IPS-11a (cell line): ENCODE data around the gene KLHL14.
A peak's percentile ranks its signal among the peaks of the same experiment; 100 is the strongest.

Experiments used
- H3K4me3 ChIP-seq: one replicate; pipeline ENCODE4 v1.5.1; 2013; ENCODE audit warnings: low read depth, low read length, control low read depth

Gene KLHL14

GRCh38 chr18:32770666-32771168 is 2.1 kb downstream of the KLHL14 start:
- peak overlapping the region; percentile 55 for H3K4me3 ChIP-seq

- peak overlapping the region; percentile 54 for H3K4me3 ChIP-seq
These were observed 2.7 kb downstream of the KLHL14 start for GRCh38 chr18:32770054-32770665.

GRCh38 chr18:32769586-32770053 is 3.2 kb downstream of the KLHL14 start:
- H3K4me3 ChIP-seq, result peak overlapping the region; percentile 54

GRCh38 chr18:32769071-32769585 is 3.7 kb downstream of the KLHL14 start:
- peak overlapping the region; percentile 4 for H3K4me3 ChIP-seq

GRCh38 chr18:32767400-32767799 is 5.4 kb downstream of the KLHL14 start:
- no peak overlapping the region for H3K4me3 ChIP-seq

DNA sequence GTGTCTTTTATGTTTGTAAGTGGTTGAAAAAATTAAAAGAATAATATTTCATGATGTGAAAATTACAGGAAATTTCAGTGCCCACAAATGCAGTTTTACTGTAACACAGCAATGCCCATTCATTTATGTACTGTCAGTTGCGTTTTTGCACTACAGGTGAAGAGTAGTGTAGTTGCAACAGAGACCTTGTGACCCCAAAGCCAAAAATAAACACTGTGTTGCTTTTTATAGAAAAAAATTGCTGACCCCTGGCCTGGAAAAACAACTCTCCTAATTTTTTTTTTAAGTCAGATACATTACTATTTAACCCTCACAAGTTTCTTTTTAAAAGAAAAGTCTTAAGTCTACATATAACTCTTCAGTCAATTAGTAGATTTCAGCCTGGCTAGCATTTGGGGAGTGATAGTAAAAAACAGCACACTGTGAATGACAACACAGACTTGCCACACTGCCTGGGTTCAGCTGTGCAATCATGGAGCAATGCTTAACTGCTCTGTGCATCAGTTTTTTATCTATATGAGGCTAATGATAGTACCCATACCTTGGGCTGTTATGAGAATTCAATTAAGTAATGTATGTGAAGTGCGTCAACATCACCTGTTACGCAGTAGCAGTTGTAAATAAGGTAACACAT is 8.1 kb downstream of the KLHL14 start:
- H3K4me3 ChIP-seq, result no peak overlapping the region

- no peak overlapping the region for H3K4me3 ChIP-seq
These were observed 9.5 kb downstream of the KLHL14 start for GRCh38 chr18:32763293-32763692.

DNA sequence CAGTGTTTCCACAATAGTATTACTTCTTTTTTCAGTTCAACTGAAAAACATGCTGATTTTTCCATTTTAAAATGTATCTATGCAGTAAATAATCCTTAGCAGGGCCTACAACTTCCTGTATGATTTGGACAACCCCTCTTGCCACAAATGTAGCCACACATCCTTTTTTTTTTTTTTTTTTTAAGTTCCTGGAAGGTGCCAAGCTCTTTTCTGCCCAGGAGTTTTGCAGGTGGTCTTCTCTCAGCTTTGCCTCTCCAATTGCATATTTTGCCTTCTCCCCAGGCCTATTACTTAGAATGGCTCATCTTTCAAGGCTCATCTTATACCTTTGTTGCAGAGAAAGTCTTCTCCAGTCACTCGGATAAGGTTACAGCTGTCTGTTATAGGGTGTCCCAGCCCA is 11.6 kb downstream of the KLHL14 start:
- H3K4me3 ChIP-seq, result no peak overlapping the region

- no peak overlapping the region for H3K4me3 ChIP-seq
These were observed 12.4 kb downstream of the KLHL14 start for GRCh38 chr18:32760391-32760790.

GRCh38 chr18:32759611-32760167 is 13.1 kb downstream of the KLHL14 start:
- no peak overlapping the region for H3K4me3 ChIP-seq

DNA sequence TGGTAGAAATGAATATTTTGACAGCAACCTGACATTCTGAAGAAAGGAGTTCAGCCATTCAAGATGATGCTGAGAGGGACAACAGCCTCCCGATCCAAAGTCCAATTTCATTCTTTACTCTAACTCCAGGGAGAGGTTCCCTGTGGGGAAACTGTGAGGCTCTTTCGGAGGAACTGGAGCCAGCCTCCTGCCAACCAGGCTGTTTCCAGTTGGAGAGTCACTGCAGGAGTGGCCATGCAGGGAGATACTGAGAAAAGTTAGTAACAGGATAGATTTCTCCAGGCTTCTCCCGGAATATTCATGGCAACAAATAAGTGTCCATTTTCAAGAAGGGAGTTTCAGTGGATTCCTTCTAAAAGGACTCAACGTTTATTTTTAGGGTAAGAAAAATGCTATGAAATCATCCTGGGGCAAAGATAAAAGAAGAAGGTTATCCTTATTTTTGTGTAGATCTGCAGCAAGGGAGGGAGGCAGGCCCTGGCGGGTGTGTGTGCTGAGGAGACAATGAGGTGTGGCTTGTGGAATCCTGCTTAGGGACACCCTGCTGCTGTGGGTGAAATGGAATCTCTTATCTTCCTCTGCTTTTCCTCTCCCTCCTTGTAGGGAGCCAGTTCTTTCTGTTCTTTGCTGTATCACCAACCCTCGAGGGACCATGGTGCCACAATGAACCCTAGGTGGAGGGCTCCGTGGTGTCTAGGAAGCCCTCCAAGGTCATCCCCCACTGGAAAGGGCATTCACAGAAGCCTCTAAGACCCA is 18.1 kb downstream of the KLHL14 start:
- H3K4me3 ChIP-seq, result no peak overlapping the region

DNA sequence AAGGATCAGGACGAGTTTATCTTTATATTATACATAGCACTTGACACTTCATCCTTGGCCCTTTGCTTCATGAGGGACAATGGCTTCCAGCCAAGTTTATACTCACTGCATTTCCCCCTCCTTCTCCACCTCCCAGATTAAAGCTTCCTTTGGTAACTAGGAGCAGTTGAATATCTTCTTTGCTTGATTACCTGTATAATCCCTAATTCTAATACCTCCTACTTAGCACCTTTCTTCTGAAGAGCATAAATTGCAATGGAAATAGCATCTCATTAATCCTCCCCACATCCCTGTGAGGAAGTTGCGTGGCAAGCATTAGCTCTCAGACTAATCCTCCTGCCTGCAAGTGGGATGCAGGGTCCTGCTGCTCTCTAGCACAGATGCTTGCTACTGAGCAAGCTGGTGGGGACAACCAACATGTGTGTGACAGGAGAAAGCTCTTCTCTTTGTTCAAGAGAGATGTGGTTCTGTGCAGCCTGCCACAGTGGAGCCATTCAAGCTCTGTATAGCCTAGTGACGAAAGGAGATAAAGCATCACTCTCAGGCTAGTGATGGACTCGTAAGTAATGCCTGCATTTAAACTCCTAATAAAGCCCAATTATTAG is 19.1 kb downstream of the KLHL14 start:
- H3K4me3 ChIP-seq, result no peak overlapping the region

GRCh38 chr18:32750328-32750727 is 22.5 kb downstream of the KLHL14 start:
- no peak overlapping the region for H3K4me3 ChIP-seq

GRCh38 chr18:32749809-32750208 is 23.0 kb downstream of the KLHL14 start:
- H3K4me3 ChIP-seq, result no peak overlapping the region

DNA sequence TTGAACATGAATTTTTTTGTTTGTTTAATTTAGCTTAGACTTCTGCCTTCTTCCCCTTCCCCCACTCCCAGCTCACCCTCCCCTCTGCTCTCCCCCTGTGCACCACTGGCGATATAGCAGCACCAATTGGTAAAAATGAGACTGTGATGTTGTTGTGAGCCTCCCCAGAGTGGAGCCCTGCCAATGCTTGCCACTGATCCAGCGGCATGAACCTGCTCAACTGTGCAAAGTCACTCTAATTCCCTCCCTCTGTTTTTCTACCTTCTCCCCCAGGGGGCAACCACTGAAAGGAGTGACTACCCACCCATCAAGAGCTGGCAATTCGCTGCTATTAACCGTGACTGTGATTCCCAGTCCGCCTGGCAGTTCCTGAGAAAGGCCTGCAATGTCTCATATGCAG is 30.2 kb downstream of the KLHL14 start:
- H3K4me3 ChIP-seq, result no peak overlapping the region

DNA sequence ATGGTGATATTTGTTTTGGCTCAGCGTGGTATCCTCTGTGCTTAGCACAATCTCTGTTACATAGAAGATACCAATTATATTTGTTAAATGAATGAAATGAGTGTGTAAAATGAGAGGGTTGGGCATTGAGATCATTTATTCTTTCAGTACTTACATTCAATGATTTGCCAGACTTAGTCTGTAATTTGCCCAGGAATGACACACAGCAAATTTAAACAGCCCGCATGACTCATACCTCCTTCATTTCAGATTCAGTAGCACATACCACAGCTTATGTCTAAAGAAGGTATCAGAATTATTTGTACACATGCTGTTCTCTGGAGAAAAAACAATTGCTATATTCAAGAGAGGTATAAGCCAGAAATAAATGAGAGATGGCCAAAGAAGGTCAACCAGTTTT is 37.0 kb downstream of the KLHL14 start:
- H3K4me3 ChIP-seq, result no peak overlapping the region

GRCh38 chr18:32734442-32734841 is 38.4 kb downstream of the KLHL14 start:
- H3K4me3 ChIP-seq, result no peak overlapping the region

GRCh38 chr18:32732165-32732564 is 40.7 kb downstream of the KLHL14 start:
- H3K4me3 ChIP-seq, result no peak overlapping the region

- no peak overlapping the region for H3K4me3 ChIP-seq
These were observed 42.2 kb downstream of the KLHL14 start for GRCh38 chr18:32730620-32731091.

DNA sequence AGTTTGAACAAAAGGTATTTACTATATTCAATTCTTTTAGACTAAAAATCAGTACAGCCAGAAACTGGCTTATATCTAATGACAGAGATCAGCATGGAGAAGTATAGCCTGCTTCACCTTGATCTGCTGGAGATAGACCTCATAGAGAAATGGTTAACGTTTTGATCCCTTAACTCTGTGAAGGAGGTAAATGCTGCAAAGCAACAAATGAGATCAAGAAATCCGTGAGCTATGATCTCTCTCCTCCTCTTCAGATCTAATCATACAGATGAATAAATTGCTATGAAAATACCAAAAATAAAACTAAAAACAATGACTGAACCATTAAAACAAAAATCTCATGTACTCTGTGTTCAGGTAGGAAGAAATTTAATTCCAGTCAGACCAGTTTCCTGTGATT is 42.8 kb downstream of the KLHL14 start:
- H3K4me3 ChIP-seq, result no peak overlapping the region
